OCI-LY7 (cell line): ENCODE data around the gene NCF4.

ENCODE experiments used
- CTCF ChIP-seq: fragments of 200-600 bp; sonication (generic); conservative IDR thresholded peaks from 2 replicates; pipeline ENCODE4 v1.5.1; 2014; ENCODE audit warnings: mild to moderate bottlenecking, antibody characterized with exemption, low read length, moderate library complexity, mixed read lengths
- EZH2phosphoT487 ChIP-seq: fragments of 200-600 bp; sonication (generic); IDR thresholded peaks from 2 replicates; pipeline ENCODE4 v1.6.1; 2018; ENCODE audit warnings: low read depth, borderline replicate concordance, mild to moderate bottlenecking, mixed run types, antibody characterized with exemption, low read length, moderate library complexity, mixed read lengths

- TF ChIP-seq CTCF (no peak), EZH2phosphoT487 (no peak)
Observed at GRCh38 chr22:36838119-36839030, 22.4 kb upstream of the NCF4 start.
